ENCODE measurements around the gene AKAP7. TPM values are rescaled to one million over a fixed set of nuclear protein-coding genes. Genes with fewer than 3 reads are reported as not detected.

The AKAP7 gene
- polyA plus RNA-seq, 10 donors = 10.8 to 18.3 (median 14.0) TPM

Other genes with a start within 250 kb of the AKAP7 start
- 100 to 1,000 TPM; 143 to 283 (median 193) TPM for gene EPB41L2, start 72.2 kb upstream of the AKAP7 start, polyA plus RNA-seq (ENCODE audit: insufficient read length in 10 of 10)